Gastrocnemius medialis (tissue), 4 donors: Measurements from ENCODE around the gene TMTC2. TPM values are rescaled to one million over a fixed set of nuclear protein-coding genes. Genes with fewer than 3 reads are reported as not detected.
"Not testable (repeated sequence)": the region's sequence is repeated elsewhere in the genome, so short reads cannot be mapped to it uniquely, and the experiment has no call there.

Experiments
- ATAC-seq, 2 donors: fragments of 150-250 bp; one replicate each; pipeline ENCODE4 v1.9.1; 2016
- DNase-seq, 2 donors: peaks; one replicate each; pipeline ENCODE4 v3.0.0-alpha.2; 2019
- H3K27ac ChIP-seq, 4 donors: fragments of 200-600 bp; sonication (generic); 1 replicate in 1 of 4; 2 replicates in 3 of 4; pipeline ENCODE4 v1.5.1; 2016 to 2018; ENCODE audit warnings: mild to moderate bottlenecking in 2 of 4, moderate library complexity in 1 of 4
- H3K27me3 ChIP-seq, 3 donors: fragments of 200-600 bp; sonication (generic) in 2 of 3; 1 replicate in 1 of 3; 2 replicates in 2 of 3; pipeline versions ENCODE4 v1.5.1 to v1.6.0; 2016 to 2019; ENCODE audit warnings: mild to moderate bottlenecking in 1 of 3, moderate library complexity in 1 of 3
- H3K36me3 ChIP-seq, 2 donors: fragments of 200-600 bp; sonication (generic) in 1 of 2; one replicate each; pipeline ENCODE4 v1.5.1; 2017 to 2018
- H3K4me1 ChIP-seq, 2 donors: fragments of 200-600 bp; sonication (generic) in 1 of 2; one replicate each; pipeline ENCODE4 v1.5.1; 2016 to 2017; ENCODE audit warnings: mild to moderate bottlenecking in 2 of 2
- H3K4me3 ChIP-seq, 4 donors: fragments of 200-600 bp; sonication (generic) in 3 of 4; 1 replicate in 1 of 4; 2 replicates in 3 of 4; pipeline ENCODE4 v1.5.1; 2016 to 2019; ENCODE audit warnings: mild to moderate bottlenecking in 2 of 4
- H3K9me3 ChIP-seq, 3 donors: fragments of 200-600 bp; sonication (generic) in 2 of 3; 1 replicate in 1 of 3; 2 replicates in 2 of 3; pipeline ENCODE4 v1.5.1; 2016 to 2019
- CTCF ChIP-seq, 5 experiments: fragments of 450-650 bp in 3 of 5; fragments of 200-600 bp in 2 of 5; sonication (generic) in 2 of 5; IDR thresholded peaks in 4 of 5; conservative IDR thresholded peaks in 1 of 5; 1 replicate in 4 of 5; 2 replicates in 1 of 5; pipeline ENCODE4 v1.5.1; 2016 to 2019; ENCODE audit warnings: antibody characterized with exemption in 5 of 5, mild to moderate bottlenecking in 3 of 5, moderate library complexity in 3 of 5
- POLR2A ChIP-seq, 2 donors: fragments of 450-650 bp; IDR thresholded peaks; one replicate each; pipeline ENCODE4 v1.6.1; 2017; ENCODE audit warnings: antibody characterized with exemption in 2 of 2, mild to moderate bottlenecking in 2 of 2, moderate library complexity in 2 of 2
- in situ Hi-C, 4 donors: fragments of 200-750 bp; cut with MboI; loops; one replicate each; pipeline versions ENCODE4 v1.15.0 to v1.8.0; 2017; ENCODE audit warnings: low sequenced_read_pairs in 4 of 4
- intact Hi-C: fragments of 100-400 bp; cut with DNase I; formaldehyde crosslinking; loops from one replicate; pipeline ENCODE4 v1.15.1; 2023; ENCODE audit warnings: low total_unique reads
- total RNA-seq, 4 donors: library from RNA; depleted of rRNA; stranded (reverse); fragments of >200 nt; gene quantifications; one replicate each; pipeline versions ENCODE4 v1.1.0 to v1.2.3, GENCODE V29; 2016

TMTC2 gene
- total RNA-seq, 4 donors from 2014 or later = 1.6 to 2.5 (median 1.9) TPM

DNA sequence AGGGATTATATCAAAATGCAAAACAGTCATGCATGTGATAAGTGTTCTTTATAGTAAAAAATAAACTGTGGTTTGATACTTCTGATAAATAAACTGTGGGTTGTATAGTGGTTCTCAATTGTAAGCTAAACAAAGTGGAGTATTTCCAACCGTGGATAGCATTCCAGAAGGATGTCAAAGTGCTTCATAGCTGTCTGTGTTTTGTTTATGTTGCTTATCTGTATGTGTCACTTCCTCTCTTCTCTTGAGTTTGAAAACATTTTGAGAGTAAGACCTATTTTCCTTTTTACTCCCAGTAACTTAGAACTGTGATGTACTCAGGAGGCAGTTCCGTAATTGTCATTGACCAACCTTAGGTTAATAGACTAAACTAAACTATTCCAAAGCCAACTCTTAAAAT, 415.8 kb downstream of the TMTC2 start:
- intact Hi-C loops = no loop called here
- TF ChIP-seq CTCF (IDR thresholded peaks at IDR 0.05 in 4 of 5, conservative IDR thresholded peaks at IDR 0.05 in 1 of 5) = no peak
- no peak for TF ChIP-seq POLR2A (IDR thresholded peaks at IDR 0.05)
- Histone ChIP-seq H3K4me3 (no peak overlapping the region), H3K36me3 (no peaks in the 10 kb centered on the region), H3K4me1 (no peaks in the 10 kb centered on the region), H3K27ac (no peak overlapping the region), H3K9me3 (no peaks in the 10 kb centered on the region), H3K27me3 (no peaks in the 10 kb centered on the region)
- ATAC-seq (no peak), DNase-seq (no peak)
- in situ Hi-C loops = no loop called here

- no peak overlapping the region for H3K27ac ChIP-seq
- intact Hi-C loops = no loop called here
- H3K27me3 ChIP-seq = no peaks in the 10 kb centered on the region
- H3K4me1 ChIP-seq = no peaks in the 10 kb centered on the region
- TF ChIP-seq CTCF (IDR thresholded peaks at IDR 0.05 in 4 of 5, conservative IDR thresholded peaks at IDR 0.05 in 1 of 5) (no peak), POLR2A (IDR thresholded peaks at IDR 0.05) (no peak)
- ATAC-seq = no peak
- H3K4me3 ChIP-seq = no peak overlapping the region
- in situ Hi-C loops = no loop called here
- no peaks in the 10 kb centered on the region for H3K9me3 ChIP-seq
- H3K36me3 ChIP-seq = no peaks in the 10 kb centered on the region
- DNase-seq = no peak
Observed at GRCh38 chr12:83106873-83107272, 420.2 kb downstream of the TMTC2 start.

DNA sequence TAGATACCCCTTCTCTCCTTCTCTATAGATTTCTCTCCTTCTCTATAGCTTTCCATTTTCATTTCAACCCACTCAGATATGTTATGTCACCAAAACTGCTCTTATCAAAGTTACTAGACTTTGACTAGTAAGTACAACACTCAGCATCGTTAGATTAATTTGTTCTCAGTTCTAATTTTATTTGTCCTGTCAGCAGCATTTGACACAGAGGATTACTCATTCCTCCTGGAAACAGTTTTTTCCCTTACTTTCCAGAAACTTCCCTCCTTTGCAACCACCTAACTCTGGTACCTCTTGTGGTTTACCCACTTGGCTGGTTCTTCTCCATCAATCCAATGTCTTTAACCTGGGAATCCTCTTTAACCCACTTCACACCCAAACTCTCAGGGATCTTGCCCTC, 423.7 kb downstream of the TMTC2 start:
- Histone ChIP-seq H3K27me3 (no peaks in the 10 kb centered on the region), H3K4me3 (no peak overlapping the region), H3K27ac (no peak overlapping the region), H3K36me3 (no peaks in the 10 kb centered on the region), H3K4me1 (no peaks in the 10 kb centered on the region), H3K9me3 (no peaks in the 10 kb centered on the region)
- ATAC-seq = no peak
- DNase-seq = no peak
- intact Hi-C loops (no loop called here), in situ Hi-C loops (no loop called here)
- no peak for TF ChIP-seq POLR2A (IDR thresholded peaks at IDR 0.05)
- TF ChIP-seq CTCF (IDR thresholded peaks at IDR 0.05 in 4 of 5, conservative IDR thresholded peaks at IDR 0.05 in 1 of 5) = no peak

- Histone ChIP-seq H3K4me3 (no peak overlapping the region), H3K4me1 (no peaks in the 10 kb centered on the region), H3K9me3 (no peaks in the 10 kb centered on the region), H3K27me3 (no peaks in the 10 kb centered on the region), H3K36me3 (no peaks in the 10 kb centered on the region), H3K27ac (no peak overlapping the region)
- in situ Hi-C loops = no loop called here
- TF ChIP-seq CTCF (IDR thresholded peaks at IDR 0.05 in 4 of 5, conservative IDR thresholded peaks at IDR 0.05 in 1 of 5) (no peak), POLR2A (IDR thresholded peaks at IDR 0.05) (no peak)
- DNase-seq = no peak
- ATAC-seq = no peak
- intact Hi-C loops = no loop called here
Observed at GRCh38 chr12:83113945-83114344, 427.2 kb downstream of the TMTC2 start.

DNA sequence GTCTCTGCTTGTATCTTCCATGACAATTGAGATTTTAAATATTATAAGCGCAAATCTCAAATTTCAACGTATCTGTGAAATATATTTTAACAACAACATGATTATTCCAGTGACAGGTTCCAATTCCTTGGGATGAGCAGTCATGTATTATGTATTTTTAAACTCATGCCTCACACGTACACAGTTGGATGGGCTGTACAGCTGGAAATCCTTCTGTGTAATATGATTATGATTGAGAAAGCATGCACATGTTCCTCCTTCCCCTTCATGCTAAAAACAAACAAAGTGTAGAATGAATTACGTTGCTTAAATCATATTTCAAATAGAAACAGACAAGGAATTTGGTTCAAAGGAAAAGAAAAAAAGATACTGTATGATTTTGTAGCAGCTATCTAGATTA, 428.3 kb downstream of the TMTC2 start:
- DNase-seq = no peak
- H3K36me3 ChIP-seq = no peaks in the 10 kb centered on the region
- intact Hi-C loops = no loop called here
- in situ Hi-C loops = no loop called here
- no peak overlapping the region for H3K27ac ChIP-seq
- no peaks in the 10 kb centered on the region for H3K4me1 ChIP-seq
- TF ChIP-seq CTCF (IDR thresholded peaks at IDR 0.05 in 4 of 5, conservative IDR thresholded peaks at IDR 0.05 in 1 of 5) (no peak), POLR2A (IDR thresholded peaks at IDR 0.05) (no peak)
- no peaks in the 10 kb centered on the region for H3K27me3 ChIP-seq
- no peaks in the 10 kb centered on the region for H3K9me3 ChIP-seq
- H3K4me3 ChIP-seq = no peak overlapping the region
- no peak for ATAC-seq

DNA sequence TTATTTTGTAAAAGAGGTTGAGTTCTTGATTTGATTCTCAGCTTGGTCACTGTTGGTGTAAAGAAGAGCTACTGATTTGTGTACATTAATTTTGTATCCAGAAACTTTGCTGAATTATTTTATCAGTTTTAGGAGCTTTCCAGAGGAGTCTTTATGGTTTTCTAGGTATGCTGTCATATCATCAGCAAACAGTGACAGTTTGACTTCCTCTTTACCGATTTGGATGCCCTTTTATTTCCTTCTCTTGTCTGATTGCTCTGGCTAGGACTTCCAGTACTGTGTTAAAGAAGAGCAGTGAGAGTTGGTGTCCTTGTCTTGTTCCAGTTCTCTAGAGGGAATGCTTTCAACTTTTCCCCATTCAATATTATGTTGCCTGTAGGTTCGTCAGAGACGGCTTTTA, 431.2 kb downstream of the TMTC2 start:
- H3K4me1 ChIP-seq, H3K27me3 ChIP-seq, H3K4me3 ChIP-seq, ATAC-seq, intact Hi-C loops, H3K36me3 ChIP-seq, H3K27ac ChIP-seq, H3K9me3 ChIP-seq, DNase-seq, in situ Hi-C loops: not testable (repeated sequence)
